IMR-90 (cell line): ENCODE results near the gene TNFAIP8L1. TPM values are rescaled to one million over a fixed set of nuclear protein-coding genes. Genes with fewer than 3 reads are reported as not detected.

Experiments used
- ATAC-seq: fragments of 200-7000 bp; cut with Tn5 transposase; 2 replicates; pipeline ENCODE4 v1.9.1; 2020; ENCODE audit warnings: low read depth, mild to moderate bottlenecking, moderate library complexity
- BruUV-seq: library from RNA; stranded (reverse); fragments of 400-500 nt; replicated peaks from 2 replicates; lab custom pipeline; 2021; lab: Mats Ljungman, UMichigan
- CTCF ChIA-PET: fragments of 300-600 bp; formaldehyde crosslinking; extraction: SDS; loops from one replicate; lab custom pipeline; 2021; ENCODE audit warnings: antibody characterized with exemption; lab: Yijun Ruan, JAX
- POLR2A ChIA-PET: fragments of 300-600 bp; sonication (Branson Sonifier 250); formaldehyde crosslinking; loops from one replicate; lab custom pipeline; 2022; ENCODE audit warnings: antibody characterized with exemption; ENCODE audit not compliant: unreplicated experiment; lab: Charles Lee
- DNase-seq: peaks from one replicate; pipeline ENCODE4 v3.0.0; 2013
- H2AFZ ChIP-seq: replicated peaks from 2 replicates; pipeline ENCODE3; 2013; ENCODE audit warnings: low read length, mild to moderate bottlenecking; ENCODE audit not compliant: poor library complexity
- H2AK5ac ChIP-seq: 2 replicates; pipeline ENCODE4 v1.6.1; 2013; ENCODE audit warnings: low read depth, low read length, inconsistent platforms
- H2AK9ac ChIP-seq: replicated peaks from 2 replicates; pipeline ENCODE3; 2013; ENCODE audit warnings: mild to moderate bottlenecking, low read depth, low read length, moderate library complexity; ENCODE audit not compliant: poor library complexity
- H2BK120ac ChIP-seq: 2 replicates; pipeline ENCODE4 v1.6.1; 2013; ENCODE audit warnings: low read depth, low read length, inconsistent platforms
- H2BK15ac ChIP-seq: 3 replicates; pipeline ENCODE4 v1.6.1; 2013; ENCODE audit warnings: low read depth, low read length, inconsistent platforms
- H2BK20ac ChIP-seq: 2 replicates; pipeline ENCODE4 v1.6.1; 2013; ENCODE audit warnings: low read depth, mild to moderate bottlenecking, inconsistent platforms, low read length, moderate library complexity
- H2BK5ac ChIP-seq: 2 replicates; pipeline ENCODE4 v1.6.1; 2013; ENCODE audit warnings: mild to moderate bottlenecking, low read depth, low read length, inconsistent platforms; ENCODE audit not compliant: poor library complexity, severe bottlenecking
- H3K14ac ChIP-seq: replicated peaks from 2 replicates; pipeline ENCODE4 v1.6.1; 2013; ENCODE audit warnings: low read depth, low read length, inconsistent platforms
- H3K18ac ChIP-seq: 2 replicates; pipeline ENCODE4 v1.6.1; 2013; ENCODE audit warnings: low read depth, low read length, control low read depth
- H3K23ac ChIP-seq: 2 replicates; pipeline ENCODE4 v1.6.1; 2013; ENCODE audit warnings: low read depth, low read length, inconsistent platforms
- H3K27ac ChIP-seq: 2 replicates; pipeline ENCODE4 v1.5.1; 2013; ENCODE audit warnings: mild to moderate bottlenecking, control low read depth, low read length; ENCODE audit not compliant: insufficient read depth
- H3K27me3 ChIP-seq: 2 replicates; pipeline ENCODE4 v1.6.1; 2013; ENCODE audit warnings: low read length; ENCODE audit not compliant: control insufficient read depth, insufficient read depth
- H3K36me3 ChIP-seq: 2 replicates; pipeline ENCODE4 v1.6.1; 2013; ENCODE audit warnings: low read length, mixed read lengths; ENCODE audit not compliant: control insufficient read depth, insufficient read depth
- H3K4ac ChIP-seq: 2 replicates; pipeline ENCODE4 v1.6.1; 2013; ENCODE audit warnings: low read depth, low read length, inconsistent platforms
- H3K4me1 ChIP-seq: 2 replicates; pipeline ENCODE4 v1.6.1; 2013; ENCODE audit warnings: low read length, mixed read lengths; ENCODE audit not compliant: control insufficient read depth, insufficient read depth
- H3K4me2 ChIP-seq: 2 replicates; pipeline ENCODE4 v1.6.1; 2013; ENCODE audit warnings: low read depth, mild to moderate bottlenecking, control low read depth, low read length, moderate library complexity
- H3K4me3 ChIP-seq: 2 replicates; pipeline ENCODE4 v1.5.1; 2013; ENCODE audit warnings: low read depth, mild to moderate bottlenecking, control low read depth, low read length, moderate library complexity; ENCODE audit not compliant: insufficient read depth
- H3K56ac ChIP-seq: 2 replicates; pipeline ENCODE4 v1.6.1; 2013; ENCODE audit warnings: low read length, inconsistent platforms; ENCODE audit not compliant: insufficient read depth; ENCODE audit errors: extremely low read depth
- H3K79me1 ChIP-seq, 2 experiments: 2 replicates each; pipeline ENCODE4 v1.6.1; 2013; ENCODE audit warnings: low read length in 2 of 2, inconsistent platforms in 1 of 2, low read depth in 1 of 2
- H3K9ac ChIP-seq: 2 replicates; pipeline ENCODE4 v1.6.1; 2013; ENCODE audit warnings: low read depth, low read length, control low read depth
- H3K9me1 ChIP-seq: 2 replicates; pipeline ENCODE4 v1.6.1; 2013; ENCODE audit warnings: low read length, inconsistent platforms; ENCODE audit not compliant: insufficient read depth
- H3K9me3 ChIP-seq: 2 replicates; pipeline ENCODE4 v1.6.1; 2013; ENCODE audit warnings: low read length; ENCODE audit not compliant: control insufficient read depth, insufficient read depth
- H4K20me1 ChIP-seq: 2 replicates; pipeline ENCODE4 v1.6.1; 2013; ENCODE audit warnings: low read length, inconsistent platforms; ENCODE audit not compliant: insufficient read depth
- H4K5ac ChIP-seq: 2 replicates; pipeline ENCODE4 v1.6.1; 2013; ENCODE audit warnings: mild to moderate bottlenecking, low read depth, low read length, control low read depth
- H4K8ac ChIP-seq, 2 experiments: 2 replicates each; pipeline ENCODE4 v1.6.1; 2013; ENCODE audit warnings: low read depth in 2 of 2, low read length in 2 of 2, control low read depth in 1 of 2, inconsistent platforms in 1 of 2
- H4K91ac ChIP-seq: 2 replicates; pipeline ENCODE4 v1.6.1; 2013; ENCODE audit warnings: low read depth, low read length, inconsistent platforms; ENCODE audit not compliant: insufficient read depth
- CEBPB ChIP-seq: IDR thresholded peaks from 2 replicates; pipeline ENCODE4 v1.6.1; 2012; ENCODE audit warnings: low read depth, low read length, improper control_type of control experiment
- RFX5 ChIP-seq: IDR thresholded peaks from 2 replicates; pipeline ENCODE4 v1.8.0; 2012; ENCODE audit warnings: low read depth, mild to moderate bottlenecking, low read length, moderate library complexity
- WGBS, 2 experiments: methylation state at CpG; one replicate each; pipeline versions ENCODE4 v1.1.5 to v1.1.7; 2013; ENCODE audit warnings: missing lambda C conversion rate in 2 of 2; ENCODE audit not compliant: insufficient read length in 1 of 2; ENCODE audit errors: extremely low coverage in 2 of 2; 5-methylcytosine and 5-hydroxymethylcytosine counted together
- dilution Hi-C: fragments of 300-500 bp; cut with HindIII; formaldehyde crosslinking; loops from one replicate; pipeline ENCODE4 v1.14.3; 2018; ENCODE audit warnings: low sequenced_read_pairs; ENCODE audit not compliant: unreplicated experiment
- in situ Hi-C: fragments of 300-500 bp; cut with MboI; formaldehyde crosslinking; loops from 3 replicates; pipeline ENCODE4 v1.14.3; 2019; ENCODE audit warnings: low sequenced_read_pairs, inconsistent platforms, mixed read lengths
- intact Hi-C: fragments of 100-400 bp; cut with micrococcal nuclease; formaldehyde crosslinking; loops from 2 replicates; pipeline ENCODE4 v1.10.0; 2022
- polyA plus RNA-seq, 3 experiments: library from polyadenylated mRNA; depleted of rRNA; stranded (reverse); fragments of >200 nt; gene quantifications; 2 replicates each; pipeline ENCODE4 v1.2.3, GENCODE V29; 2012; ENCODE audit warnings: low replicate concordance in 1 of 3
- total RNA-seq: library from RNA; depleted of rRNA; stranded (reverse); fragments of >200 nt; gene quantifications from 2 replicates; pipeline ENCODE4 v1.2.3, GENCODE V29; 2012
- TF ChIP-seq, protein P1 (sequence below): fragments of 150-350 bp; IDR thresholded peaks from 2 replicates; pipeline ENCODE4 v1.6.1; 2017; ENCODE audit warnings: mild to moderate bottlenecking, antibody characterized with exemption, low read length, low read depth

Gene TNFAIP8L1
- total and polyA plus RNA-seq, 2 of the 4 experiments (the other 2 are of a cell fraction), result 2.5 to 6.0 TPM

DNA sequence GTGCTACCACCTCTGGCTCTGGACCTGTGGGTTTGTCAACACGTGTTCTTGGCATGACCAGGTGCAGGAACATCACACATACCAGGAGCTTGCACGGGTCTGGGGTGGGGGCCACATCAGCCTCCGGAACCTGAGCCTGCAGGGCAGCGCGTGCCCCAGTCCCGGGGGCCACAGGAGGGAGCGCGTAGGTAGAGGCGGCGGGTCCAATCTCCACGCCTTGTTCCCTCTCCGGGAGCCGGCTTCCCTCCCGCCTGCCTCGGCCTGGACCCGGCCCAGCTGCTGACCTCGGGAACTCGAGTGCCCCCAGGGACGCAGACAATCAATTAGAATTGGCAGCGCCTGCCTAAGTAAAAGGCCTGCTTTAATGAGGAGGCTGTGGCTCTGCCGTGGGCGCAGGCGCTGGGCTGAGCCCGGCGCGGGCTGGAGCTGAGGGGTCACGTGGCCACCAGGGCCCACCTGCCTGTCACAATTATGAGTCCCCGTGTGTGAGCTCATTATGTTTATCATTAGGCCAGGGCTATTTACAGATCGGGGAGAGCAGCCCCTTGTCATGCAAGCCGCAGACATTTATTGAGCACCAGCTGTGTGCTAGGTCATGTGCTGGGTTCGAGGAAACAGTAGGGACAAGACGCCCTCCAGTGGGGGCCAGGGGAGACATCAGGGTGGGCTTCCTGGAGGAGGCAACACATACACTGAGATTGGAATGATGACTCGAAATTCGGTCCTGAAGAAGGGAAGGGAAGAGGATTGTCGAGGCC lies 32.2 kb upstream of the TNFAIP8L1 start:
- no peaks in the 10 kb centered on the region; the same call in 1 of the 2 replicates for H3K4me1 ChIP-seq
- TF ChIP-seq CEBPB (no peak), RFX5 (no peak)
- TF ChIP-seq, protein P1, sequence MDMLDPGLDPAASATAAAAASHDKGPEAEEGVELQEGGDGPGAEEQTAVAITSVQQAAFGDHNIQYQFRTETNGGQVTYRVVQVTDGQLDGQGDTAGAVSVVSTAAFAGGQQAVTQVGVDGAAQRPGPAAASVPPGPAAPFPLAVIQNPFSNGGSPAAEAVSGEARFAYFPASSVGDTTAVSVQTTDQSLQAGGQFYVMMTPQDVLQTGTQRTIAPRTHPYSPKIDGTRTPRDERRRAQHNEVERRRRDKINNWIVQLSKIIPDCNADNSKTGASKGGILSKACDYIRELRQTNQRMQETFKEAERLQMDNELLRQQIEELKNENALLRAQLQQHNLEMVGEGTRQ, result peak; percentile 72
- ChIA-PET CTCF (interaction anchor here (0.7 to 1.6 kb wide), 2 partner anchors 10 to 26 kb away, joined by 3 to 4 read pairs; no protein-coding TSS in a partner anchor), POLR2A (interaction anchor here (0.5 kb wide), 1 partner anchor 1169 kb away, joined by 3 read pairs; no protein-coding TSS in a partner anchor)
- peaks cover 41% of the 10 kb centered on the region for H3K27me3 ChIP-seq
- no peak overlapping the region; the same call in 1 of the 2 replicates for H3K4me2 ChIP-seq
- no peak overlapping the region for H3K56ac ChIP-seq
- intact Hi-C loops (no loop called here), in situ Hi-C loops (no loop called here), dilution Hi-C loops (no loop called here)
- H3K14ac ChIP-seq, result no peak overlapping the region
- H3K23ac ChIP-seq, result no peak overlapping the region
- H3K79me1 ChIP-seq, result no peaks in the 10 kb centered on the region
- no peak overlapping the region for H3K4ac ChIP-seq
- no peak overlapping the region for H4K8ac ChIP-seq
- H4K5ac ChIP-seq, result no peak overlapping the region
- H3K27ac ChIP-seq, result no peak overlapping the region
- no peak overlapping the region for H2AK9ac ChIP-seq
- H3K9me3 ChIP-seq, result no peaks in the 10 kb centered on the region
- no TSS peak for BruUV-seq
- no peak overlapping the region for H2BK5ac ChIP-seq
- no peak overlapping the region for H4K91ac ChIP-seq
- H3K36me3 ChIP-seq, result no peaks in the 10 kb centered on the region
- 8% methylated on average over 26 of the region's 35 CpGs; no CpG with 5 or more reads in 1 of the 2 experiments for WGBS, 2 experiments
- ATAC-seq (peak; percentile 49), DNase-seq (no peak)
- H3K9me1 ChIP-seq, result no peaks in the 10 kb centered on the region
- no peak overlapping the region for H3K4me3 ChIP-seq
- H2BK15ac ChIP-seq, result no peak overlapping the region
- no peak overlapping the region for H2AK5ac ChIP-seq
- H3K18ac ChIP-seq, result no peak overlapping the region
- no peak overlapping the region for H2BK120ac ChIP-seq
- H2AFZ ChIP-seq, result peak overlapping the region; percentile 78
- H2BK20ac ChIP-seq, result no peak overlapping the region
- H3K9ac ChIP-seq, result no peak overlapping the region
- H4K20me1 ChIP-seq, result no peaks in the 10 kb centered on the region
